AG20443 (cell line): ENCODE measurements around the gene POU6F1.

Experiments
- DNase-seq: peaks from one replicate; pipeline ENCODE4 v3.0.0; 2012; ENCODE audit warnings: low spot score, mixed read lengths

The POU6F1 gene

DNA sequence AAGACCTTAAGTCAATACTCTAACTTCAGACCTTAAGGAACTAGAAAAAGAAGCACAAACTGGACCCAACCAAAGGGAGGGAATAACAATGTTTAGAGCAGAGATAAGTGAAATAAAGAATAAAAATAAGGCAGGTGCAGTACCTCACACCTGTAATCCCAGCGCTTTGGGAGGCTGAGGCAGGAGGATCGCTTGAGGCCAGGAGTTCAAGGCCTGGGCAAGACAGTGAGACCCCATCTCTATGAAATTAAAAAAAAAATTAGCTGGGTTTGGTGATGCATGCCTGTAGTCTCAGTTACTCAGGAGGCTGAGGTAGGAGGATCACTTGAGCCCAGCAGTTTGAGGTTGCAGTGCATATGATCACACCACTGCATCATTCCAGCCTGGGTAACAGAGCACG is 54.1 kb downstream of the POU6F1 start:
- no peak for DNase-seq

DNA sequence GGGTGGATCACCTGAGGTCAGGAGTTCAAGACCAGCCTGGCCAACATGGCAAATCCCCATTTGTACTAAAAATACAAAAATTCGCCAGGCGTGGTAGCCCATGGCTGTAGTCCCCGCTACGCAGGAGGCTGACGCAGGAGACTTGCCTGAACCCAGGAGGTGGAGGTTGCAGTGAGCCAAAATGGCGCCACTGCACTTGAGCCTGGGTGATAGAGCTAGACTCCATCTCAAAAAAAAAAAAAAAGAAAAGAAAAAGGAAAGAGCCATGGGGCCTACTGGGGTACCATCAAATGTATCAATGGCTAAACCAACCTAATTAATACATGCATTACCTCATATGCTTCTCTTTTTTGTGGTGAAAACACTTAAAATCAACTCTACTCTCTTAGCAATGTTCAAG is 55.6 kb downstream of the POU6F1 start:
- no peak for DNase-seq

DNA sequence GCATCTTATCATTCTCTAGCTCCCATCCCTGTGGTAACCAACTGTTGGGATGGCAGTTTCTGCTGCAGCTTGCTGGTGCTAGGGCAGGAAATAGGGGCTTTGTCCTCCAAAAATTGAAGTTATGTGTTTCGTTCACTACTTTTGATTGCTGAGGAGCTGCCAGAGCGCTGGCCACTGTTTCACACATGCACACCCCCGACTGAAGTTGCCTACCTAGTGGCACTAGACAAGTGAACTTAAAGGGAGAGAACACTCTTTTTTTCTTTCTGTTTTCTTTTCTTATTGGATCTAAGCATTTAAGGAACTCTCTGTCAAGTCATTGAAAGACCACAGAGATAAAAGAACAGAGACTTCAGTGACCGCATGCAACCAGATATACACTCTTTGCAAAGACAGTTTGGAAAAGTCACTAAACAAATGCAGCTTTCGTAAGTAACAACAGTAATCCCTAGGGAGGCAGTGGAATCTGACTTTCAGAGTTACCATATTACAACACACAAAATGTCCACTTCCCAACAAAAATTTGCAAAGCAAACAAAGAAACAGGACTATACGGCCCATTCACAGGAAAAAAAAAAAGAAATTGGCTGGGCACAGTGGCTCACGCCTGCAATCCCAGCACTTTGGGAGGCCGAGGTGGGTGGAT is 56.9 kb downstream of the POU6F1 start:
- DNase-seq = peak; percentile 33

DNA sequence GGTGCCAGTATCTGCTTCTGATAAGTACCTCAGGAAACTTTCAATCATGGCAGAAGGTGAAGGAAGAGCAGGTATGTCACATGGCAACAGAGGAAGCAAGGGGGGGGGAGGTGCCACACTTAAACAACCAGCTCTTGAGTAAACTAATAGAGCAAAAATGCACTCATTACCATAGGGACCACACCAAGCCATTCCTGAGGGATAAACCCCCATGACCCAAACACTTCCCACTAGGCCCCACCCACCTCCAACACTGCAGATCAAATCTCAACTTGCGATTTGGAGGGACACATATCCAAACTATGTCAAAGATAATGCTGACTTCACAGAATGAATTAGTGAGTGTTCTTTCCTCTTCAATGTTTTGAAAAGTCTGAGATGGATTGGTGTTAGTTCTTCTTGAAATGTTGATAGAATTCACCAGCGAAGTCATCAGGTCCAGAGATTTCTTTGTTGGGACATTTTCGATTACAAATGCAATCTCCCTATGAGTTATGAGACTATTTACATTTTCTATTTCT is 61.6 kb downstream of the POU6F1 start:
- DNase-seq = no peak

DNA sequence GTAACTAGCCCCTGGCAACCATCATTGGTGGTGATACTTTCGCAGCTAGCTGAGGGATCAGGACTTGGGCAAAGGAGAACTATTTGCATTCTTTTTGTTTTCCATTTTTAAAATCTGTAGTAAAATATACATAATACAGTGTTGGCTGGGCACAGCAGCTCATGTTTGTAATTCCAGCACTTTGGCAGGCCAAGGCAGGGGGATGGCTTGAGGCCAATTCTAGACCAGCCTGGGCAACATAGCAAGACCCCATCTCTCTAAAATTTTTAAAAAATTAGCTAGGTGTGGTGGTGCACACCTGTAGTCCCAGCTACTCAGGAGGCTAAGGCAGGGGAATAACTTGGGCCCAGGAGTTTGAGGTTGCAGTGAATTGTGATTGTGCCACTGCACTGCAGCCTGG is 64.9 kb downstream of the POU6F1 start:
- DNase-seq = no peak

DNA sequence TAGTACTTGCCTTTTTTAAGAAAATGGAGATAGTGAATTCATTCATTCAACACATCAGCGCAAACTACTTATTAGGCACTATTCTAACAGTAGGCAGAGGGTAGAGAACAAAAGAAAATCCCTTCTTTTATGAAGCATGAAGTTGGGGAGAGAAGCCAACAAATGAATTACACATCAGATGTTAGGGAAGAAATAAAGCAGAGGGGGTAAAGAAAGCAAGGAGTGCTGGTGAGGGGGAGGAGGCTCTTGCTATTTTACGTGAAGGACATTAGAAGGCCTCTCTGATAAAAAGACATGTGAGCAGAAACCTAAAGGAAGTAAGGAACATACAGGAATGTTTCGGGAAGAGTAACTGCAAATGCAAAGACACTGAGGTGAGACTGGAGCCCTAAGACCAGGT is 67.1 kb downstream of the POU6F1 start:
- DNase-seq = no peak

DNA sequence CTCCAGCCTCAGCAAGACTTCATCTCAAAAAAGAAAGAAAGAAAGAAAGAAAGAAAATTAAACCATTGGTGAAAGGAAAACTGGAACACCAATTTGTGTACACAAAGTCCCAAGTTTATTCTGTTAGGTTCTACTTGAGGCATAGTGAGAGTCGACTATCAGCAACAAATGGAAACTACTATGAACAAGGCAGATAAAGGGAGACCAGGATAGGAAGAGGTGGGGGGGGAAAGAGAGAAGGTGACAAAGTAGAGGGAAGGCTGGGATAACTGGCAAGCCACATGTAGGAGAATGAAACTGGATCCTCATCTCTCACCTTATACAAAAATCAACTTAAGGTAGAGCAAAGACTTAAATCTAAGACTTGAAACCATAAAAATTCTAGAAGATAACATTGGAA is 70.6 kb downstream of the POU6F1 start:
- DNase-seq = no peak

DNA sequence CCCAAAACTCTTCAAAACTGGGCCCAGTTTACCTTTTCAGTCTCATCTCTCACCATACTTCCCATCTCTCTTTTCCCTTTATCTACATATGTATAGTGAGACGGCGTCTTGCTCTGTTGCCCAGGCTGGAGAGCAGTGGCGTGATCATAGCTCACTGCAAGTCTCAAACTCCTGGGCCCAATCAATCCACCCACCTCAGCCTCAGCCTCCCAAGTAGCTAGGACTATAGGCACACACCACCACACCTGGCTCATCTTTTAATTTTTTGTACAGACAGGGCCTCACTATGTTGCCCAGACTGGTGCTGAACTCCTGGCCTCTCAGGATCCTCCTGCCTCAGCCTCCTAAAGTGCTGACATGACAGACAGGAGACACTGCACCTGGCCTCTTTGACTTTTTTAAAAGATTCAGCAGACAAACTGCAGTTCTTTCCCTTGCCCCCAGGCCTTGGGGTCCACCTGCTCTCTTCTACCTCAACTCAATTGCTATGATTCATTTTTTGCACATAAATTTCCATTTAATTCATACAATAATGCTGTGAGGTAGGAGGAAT is 78.5 kb downstream of the POU6F1 start:
- no peak for DNase-seq
